ENCODE measurements around the gene NBDY.
A peak's percentile ranks its signal among the peaks of the same experiment; 100 is the strongest.
"Not testable (repeated sequence)": the region's sequence is repeated elsewhere in the genome, so short reads cannot be mapped to it uniquely, and the experiment has no call there.

The NBDY gene

GRCh38 chrX:56729152-56729850, at the start of gene NBDY:
Gene NBDY (plus strand): TSS chrX:56729243. CDS start chrX:56729354, 111 bp downstream.
- peak; percentile 20 for DNase-seq

DNA sequence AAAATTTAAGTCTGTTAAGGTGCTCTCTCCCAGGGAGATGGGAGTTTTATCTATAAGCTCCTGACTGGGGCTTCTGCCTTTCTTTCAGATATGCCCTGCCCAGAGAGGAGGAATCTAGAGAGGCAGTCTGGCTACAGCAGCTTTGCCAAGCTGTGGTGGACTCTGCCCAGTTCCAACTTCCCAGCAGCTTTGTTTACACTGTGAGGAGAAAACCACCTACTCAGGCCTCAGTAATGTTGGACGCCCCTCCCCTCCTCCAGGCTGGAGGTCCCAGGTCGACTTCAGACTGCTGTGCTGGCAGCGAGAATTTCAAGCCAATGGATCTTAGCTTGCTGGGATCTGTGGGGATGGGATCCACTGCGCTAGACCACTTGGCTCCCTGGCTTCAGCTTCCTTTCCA, 24.5 kb upstream of the NBDY start:
- not testable (repeated sequence) for DNase-seq

DNA sequence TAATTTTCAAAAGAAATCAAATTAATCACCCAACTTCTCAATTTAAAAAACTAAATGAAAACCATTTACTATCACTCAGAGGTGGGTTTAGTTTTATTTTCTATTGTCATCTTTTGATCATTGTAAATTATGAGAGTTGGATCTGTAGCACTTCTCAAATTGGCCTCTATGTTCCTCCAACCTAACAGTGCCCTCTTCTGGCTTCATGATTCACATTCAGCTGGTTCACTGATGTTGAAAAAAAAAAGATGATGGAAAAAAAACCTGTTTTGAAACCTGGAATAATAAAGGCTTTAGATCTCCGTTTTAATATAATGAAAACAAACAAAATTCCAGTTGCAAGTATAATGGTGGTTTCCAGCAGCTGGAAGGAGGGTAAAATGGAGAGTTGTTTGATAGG, 2.4 kb upstream of the NBDY start:
- no peak for DNase-seq

DNA sequence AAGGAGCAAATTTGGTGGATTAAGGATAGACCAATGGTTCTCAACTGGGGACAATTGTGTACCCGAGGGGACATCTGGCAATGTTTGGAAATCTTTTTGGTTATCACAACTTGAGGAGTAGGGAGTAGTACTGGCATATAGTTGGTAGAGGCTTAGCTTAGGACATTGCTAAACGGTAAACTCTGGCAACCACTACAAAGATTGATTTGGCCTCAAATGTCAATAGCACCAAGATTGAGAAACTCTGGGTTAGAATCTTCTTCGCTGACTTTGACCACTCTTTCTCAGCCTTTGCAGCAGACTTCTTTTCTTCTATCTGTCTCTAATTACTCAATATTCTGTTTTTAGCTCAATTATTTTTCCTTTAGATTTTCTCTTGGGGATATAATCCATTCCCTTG, 1.5 kb upstream of the NBDY start:
- no peak for DNase-seq

DNA sequence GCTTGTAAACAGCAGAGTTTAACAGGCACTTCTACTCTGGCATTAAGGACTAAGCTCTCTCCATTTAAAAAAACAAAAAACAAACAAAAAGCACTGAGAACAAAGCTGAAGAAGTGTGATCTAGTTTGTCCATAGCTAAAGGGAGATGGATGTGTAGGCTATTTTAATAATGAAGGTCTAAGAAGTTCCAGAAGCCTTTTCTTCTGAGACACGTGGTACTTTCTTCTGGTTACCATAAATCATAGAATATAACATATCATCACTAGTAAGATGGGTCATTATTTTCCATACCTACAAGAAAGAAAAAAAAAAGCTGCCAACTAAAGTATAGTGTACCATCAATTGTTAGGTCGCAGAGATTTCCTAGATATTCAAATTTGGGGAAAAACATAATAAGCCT, 722 bp upstream of the NBDY start:
- DNase-seq: no peak

DNA sequence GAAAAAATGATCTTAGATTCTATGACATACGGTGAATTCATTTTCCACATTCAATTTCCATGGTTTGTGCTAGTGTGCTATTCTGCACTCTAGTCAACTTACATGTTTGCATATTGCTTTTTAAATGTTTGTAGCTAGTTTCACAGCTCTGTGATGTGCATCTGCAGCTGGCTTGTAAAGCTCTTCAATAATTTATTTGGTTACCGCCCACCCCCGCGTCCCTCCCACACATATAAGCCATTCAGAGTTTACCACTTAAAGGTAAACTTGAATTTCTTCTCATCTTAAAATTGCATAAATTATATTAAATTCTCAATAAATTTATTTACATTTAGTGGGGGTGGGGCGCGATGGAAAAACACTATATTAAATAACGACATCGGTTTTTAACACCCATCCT, 291 bp upstream of the NBDY start:
- DNase-seq: peak; percentile 22

DNA sequence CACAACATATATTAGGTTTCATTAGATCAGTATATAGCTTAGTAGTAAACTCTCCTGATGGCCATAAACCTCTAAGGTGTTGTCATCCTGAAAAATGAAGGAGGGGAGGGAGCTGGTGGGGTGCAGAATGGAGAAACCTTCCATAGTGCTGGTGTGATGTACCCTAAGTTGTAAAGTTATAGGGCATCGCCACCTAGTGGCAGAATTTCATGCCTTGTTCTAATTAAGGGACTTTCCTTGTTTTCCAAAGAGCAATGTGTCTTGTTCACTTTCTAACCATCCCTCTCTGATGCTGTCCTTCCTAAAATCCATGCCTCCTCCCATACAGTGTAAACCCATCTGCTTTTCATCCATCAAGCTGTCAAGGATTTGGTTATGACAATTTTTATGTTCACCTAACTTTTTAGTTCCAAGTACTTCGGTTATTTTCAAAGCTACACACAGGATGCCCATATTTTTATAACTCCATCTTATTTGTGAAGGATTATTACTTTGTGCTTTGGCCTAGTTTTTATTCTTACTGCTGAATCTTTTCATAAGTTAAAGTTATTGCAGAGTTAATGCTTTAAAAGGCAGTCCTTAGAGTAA, 4.5 kb downstream of the NBDY start:
- DNase-seq: peak; percentile 33

DNA sequence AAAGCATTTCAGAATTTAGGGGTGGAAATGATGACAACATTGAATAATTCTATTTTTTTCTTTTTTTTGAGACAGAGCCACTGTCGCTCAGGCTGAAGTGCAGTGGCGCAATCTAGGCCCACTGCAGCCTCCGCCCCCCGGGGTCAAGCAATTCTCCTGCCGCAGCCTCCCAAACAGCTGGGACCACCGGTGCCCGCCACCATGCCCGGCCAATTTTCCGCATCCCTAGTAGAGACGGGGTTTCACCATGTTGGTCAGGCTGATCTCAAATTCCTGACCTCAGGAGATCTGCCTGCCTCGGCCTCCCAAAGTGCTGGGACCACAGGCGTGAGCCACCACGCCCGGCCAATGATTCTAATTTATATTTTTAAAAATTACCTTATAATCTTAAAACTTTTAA, 7.2 kb downstream of the NBDY start:
- DNase-seq: no peak

GRCh38 chrX:56738670-56739069, 9.6 kb downstream of the NBDY start:
- no peak for DNase-seq

DNA sequence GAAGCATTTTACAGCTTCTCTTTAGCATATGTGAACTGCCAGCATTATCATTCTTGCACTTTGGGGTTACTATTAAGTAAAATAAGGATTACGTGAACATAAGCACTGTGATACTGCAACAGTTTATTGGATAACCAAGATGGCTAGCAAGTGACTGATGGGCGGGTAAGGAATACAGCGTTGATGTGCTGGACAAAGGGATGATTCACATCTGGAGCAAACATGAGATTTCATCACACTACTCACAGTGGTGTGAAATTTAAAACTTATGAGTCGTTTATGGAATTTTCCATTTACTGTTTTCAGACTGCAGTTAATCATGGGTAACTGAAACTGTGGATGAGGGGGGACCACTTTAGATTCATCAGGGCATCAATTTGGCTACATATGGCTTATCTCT, 16.0 kb downstream of the NBDY start:
- DNase-seq: no peak

- no peak for DNase-seq
Measured at GRCh38 chrX:56746996-56747395, 18.0 kb downstream of the NBDY start.

GRCh38 chrX:56751071-56751470, 22.0 kb downstream of the NBDY start:
- DNase-seq: no peak

DNA sequence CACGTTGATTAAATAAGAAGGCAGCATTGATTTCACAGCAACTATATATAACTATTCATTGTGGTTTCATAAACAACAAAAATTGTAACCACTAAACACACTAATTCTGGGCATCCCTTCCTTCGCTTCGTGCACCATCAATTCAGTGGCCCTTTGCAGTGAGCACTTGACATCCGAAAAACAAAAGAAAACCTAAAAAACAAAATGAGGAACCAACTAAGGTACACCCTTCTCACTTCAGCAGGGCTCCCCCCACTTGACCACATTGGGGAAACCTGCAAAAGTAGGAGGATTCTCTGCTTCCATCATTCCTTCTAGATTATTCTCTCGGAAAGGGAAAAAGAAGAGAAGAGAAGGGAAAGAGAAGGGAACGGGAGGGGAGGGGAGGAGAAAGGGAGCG, 28.3 kb downstream of the NBDY start:
- DNase-seq: no peak

DNA sequence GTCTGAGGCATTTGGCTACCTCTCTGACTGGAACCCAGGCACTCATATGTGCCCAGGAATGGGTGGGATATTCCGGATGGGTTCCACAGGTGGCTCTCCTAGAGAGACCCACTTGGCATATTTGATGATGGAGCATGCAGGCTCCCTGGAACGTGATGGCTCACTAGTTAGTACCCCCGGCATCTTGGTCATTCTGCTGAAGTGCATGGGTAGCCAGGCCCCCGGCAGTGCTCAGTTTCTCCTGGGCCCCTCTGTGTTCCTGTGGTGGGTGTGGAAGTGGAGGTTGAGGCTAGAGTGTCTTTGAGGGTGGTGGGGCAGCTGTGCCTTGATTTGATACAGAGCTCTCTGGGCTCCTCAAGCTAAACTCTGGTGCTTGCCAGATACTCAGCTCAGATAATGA, 29.4 kb downstream of the NBDY start:
- no peak for DNase-seq

GRCh38 chrX:56759736-56760409, 30.8 kb downstream of the NBDY start:
- DNase-seq: no peak

DNA sequence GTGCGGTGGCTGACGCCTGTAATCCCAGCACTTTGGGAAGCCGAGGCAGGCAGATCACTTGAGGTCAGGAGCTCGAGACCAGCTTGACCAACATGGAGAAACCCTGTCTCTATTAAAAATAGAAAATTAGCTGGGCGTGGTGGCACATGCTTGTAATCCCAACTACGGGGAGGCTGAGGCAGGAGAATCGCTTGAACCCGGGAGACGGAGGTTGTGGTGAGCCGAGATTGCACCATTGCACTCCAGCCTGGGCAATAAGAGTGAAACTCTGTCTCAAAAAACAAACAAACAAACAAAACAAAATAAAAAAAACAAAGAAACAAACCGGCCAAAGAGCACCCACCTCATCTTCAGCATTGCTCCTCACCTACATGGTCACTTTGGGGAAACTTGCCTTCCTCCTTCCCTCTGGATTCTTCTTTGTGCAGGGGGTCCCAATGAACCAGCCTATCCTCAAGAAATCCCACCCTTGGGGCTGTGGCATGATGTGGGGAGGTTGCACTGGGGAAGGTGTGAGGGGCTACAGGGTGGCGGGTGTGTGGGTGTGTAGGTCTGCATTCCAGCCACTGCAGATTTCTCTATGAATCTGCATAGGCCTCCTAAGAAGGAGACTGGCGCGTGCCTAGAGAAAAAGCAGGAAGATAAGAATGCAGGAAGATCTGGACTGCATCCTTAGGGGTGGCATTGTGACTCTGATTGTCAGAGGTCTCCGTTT, 31.5 kb downstream of the NBDY start:
- DNase-seq: not testable (repeated sequence)

GRCh38 chrX:56761167-56761566, 32.1 kb downstream of the NBDY start:
- no peak for DNase-seq

DNA sequence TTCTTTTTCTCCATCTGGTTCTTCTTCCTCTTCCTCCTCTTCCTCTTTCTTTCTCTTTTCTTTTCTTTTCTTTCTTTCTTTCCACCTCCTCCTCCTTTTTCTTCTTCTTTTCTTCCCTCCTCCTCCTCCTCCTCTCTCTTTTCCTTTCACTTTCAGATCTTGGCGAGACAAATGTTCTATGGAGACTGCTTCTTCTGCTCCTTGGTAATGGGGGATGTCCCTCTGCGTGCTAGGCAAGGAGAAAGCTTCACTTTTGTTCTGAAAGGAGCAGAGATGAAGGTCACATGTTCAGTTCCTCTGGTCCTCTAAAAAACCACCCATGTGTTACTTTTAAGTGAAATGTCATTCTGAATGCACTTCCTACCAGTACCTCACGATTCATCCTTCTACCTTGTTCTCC, 33.2 kb downstream of the NBDY start:
- no peak for DNase-seq

DNA sequence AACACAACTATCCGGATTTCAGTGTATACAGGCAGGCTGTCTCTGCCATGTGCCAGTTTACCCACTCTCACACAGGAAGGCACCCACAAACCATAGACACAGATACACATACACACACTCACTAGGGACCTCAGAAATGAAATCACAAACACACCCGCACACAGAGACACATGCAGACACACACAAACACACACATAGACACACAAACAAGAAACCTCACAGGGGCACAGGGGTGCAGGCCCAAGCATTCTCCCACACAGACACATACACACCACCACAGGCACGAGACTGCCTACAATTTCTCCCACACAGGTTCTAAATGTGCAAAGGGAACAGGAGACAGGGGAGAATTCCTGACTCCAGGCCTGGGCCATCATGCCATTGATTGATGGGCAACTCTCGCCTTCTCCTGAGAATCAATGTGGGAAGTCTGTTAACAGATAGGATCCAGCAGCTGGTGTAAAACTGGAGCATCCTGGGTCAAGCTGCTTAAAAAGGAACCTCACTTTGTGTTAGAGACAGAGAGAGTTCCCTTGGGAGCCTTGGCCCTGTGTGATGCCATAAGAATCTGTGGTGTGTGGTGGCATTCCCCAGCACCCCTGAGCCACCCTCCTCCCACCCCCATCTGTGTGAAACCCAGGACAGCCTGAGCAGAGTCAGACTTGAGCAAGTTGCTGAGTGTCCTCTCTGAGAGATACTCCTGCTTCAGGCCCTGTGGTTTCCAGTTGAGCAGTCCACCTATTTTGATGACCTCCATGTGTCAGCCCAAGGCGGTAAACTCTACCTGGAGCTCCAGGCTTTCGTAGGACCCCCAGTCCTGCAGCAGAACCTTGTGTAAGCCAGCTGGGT, 33.9 kb downstream of the NBDY start:
- no peak for DNase-seq

DNA sequence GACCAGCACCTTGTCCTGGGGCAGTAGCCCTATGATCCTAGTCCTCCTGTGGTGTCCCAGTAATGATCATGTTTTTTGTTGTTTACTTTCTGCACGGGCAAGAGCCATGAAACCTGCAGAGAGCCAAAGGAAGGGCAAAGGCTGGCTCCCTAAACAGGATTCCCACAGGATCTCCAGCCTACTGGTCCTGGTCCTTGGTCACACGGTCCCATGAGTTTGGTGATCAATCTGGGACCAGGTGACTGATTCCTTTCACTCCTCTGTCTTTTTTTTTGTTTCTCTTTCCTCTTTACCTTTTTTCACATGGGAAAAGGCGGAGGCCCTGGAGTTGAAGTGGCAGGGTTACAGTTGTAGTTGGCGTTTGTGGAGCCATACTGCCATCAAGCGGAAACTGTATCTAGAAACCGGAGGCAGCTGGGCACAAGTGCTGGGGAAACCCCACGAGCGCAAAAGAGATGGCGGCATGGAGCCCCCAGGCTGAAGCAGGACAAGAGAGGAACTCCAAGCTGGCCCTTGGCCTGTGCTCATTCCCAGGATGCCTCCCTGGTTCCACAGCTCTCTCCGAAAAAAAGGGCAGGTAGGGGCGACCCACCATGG, 34.6 kb downstream of the NBDY start:
- DNase-seq: no peak

GRCh38 chrX:56764153-56764974, 35.3 kb downstream of the NBDY start:
- DNase-seq: peak; percentile 43

All from stimulated activated CD4-positive, alpha-beta T cell treated with anti-CD3 and anti-CD28 coated beads, Interleukin-4, amount 100 ng/mL, for 1 hour (primary cell).